ENCODE results near the gene RAB40AL.

Gene RAB40AL

GRCh38 chrX:102983205-102983604, 46.1 kb downstream of the RAB40AL start:
- no peak for DNase-seq

DNA sequence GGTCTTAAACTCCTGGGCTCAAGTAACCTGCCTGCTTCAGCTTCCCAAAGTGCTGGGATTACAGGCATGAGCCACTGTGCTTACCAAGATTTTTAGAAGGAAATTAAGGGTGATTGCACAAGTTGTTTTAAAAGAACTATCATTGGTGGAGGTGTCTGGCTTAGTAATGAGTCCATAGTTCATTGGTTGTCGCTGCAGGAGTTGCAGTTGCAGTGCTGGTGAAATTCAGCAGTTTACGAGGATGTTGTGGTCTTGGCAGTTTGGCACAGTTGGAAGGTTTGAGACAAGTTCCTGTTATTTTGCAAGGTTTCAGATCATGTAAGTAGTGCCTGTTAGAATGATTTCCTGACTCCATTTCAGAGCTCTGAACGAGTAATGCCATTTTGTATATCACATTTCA, 48.1 kb downstream of the RAB40AL start:
- no peak for DNase-seq

Data from NCI-H774 (cell line).